SU-DHL-6 (cell line): Measurements from ENCODE around the gene GRIK4.

Experiments used
- CTCF ChIP-seq: fragments of 200-600 bp; sonication (generic); IDR thresholded peaks from one replicate; pipeline ENCODE4 v1.5.1; 2017; ENCODE audit warnings: antibody characterized with exemption, mild to moderate bottlenecking, low read length, moderate library complexity; ENCODE audit not compliant: insufficient read depth, poor library complexity, severe bottlenecking
- EZH2phosphoT487 ChIP-seq: fragments of 200-600 bp; sonication (generic), shearing (Covaris generic); conservative IDR thresholded peaks from 2 replicates; pipeline ENCODE4 v1.6.1; 2018; ENCODE audit warnings: mild to moderate bottlenecking, antibody characterized with exemption, low read length, moderate library complexity, mixed read lengths

GRCh38 chr11:120632579-120632978 lies 121.0 kb downstream of the GRIK4 start:
- no peak for TF ChIP-seq EZH2phosphoT487
- no peak for TF ChIP-seq CTCF
